GM23248 (cell line): Measurements from ENCODE around the gene GPSM1.

Source experiments
- EZH2 ChIP-seq: fragments of 200-600 bp; sonication (generic); IDR thresholded peaks from 2 replicates; pipeline ENCODE4 v1.6.1; 2018; ENCODE audit warnings: antibody characterized with exemption, mild to moderate bottlenecking; ENCODE audit not compliant: insufficient read depth, poor library complexity, severe bottlenecking
- EZH2phosphoT487 ChIP-seq: fragments of 200-600 bp; sonication (generic); IDR thresholded peaks from 2 replicates; pipeline ENCODE4 v1.6.1; 2018; ENCODE audit warnings: antibody characterized with exemption, moderate library complexity, mild to moderate bottlenecking, low read depth; ENCODE audit not compliant: insufficient read depth

DNA sequence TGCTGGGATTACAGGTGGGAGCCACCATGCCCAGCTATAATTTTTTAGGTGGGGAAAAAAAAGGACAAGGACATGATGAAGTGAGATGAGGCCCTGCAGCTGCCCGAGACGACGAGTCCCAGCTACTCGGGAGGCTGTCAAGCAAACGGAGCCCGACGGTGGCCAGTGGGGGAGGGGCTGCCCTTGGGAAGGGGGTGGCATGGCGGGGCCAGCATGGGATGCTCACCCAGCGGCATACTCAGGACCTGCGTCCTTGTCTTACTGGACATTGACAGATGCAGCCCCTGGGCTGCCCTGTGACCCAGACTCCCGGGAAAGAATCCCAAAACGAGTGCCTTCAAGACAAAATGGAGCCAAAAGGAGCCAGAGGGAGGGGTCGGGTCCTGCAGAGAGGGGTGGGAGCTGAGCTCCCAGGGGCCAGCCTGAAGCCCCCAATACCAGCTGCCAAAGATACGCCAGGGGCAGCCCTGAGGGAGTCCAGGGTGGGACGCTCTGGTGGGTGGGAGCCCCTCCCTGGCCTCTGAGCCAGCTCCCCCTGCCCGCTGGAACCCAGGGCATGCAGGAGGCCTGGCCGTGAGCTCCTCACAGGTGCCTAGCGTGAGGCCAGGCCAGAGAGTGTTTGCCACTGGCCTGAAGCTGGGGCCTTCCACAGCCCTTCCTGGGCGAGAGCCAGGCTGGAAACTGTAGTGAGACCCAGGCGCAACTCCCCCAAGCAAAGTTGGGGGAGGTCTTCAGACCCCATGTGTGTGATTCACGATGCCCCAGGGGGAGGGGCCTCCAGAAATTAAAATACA, 39.2 kb upstream of the GPSM1 start:
- no peak for TF ChIP-seq EZH2
- no peak for TF ChIP-seq EZH2phosphoT487
